GM23338 (cell line): ENCODE results near the gene OXGR1. TPM values are rescaled to one million over a fixed set of nuclear protein-coding genes. Genes with fewer than 3 reads are reported as not detected.
A peak's percentile ranks its signal among the peaks of the same experiment; 100 is the strongest.

Experiments used
- ATAC-seq: fragments of 200-7000 bp; cut with Tn5 transposase; 3 replicates; pipeline ENCODE4 v1.9.1; 2020
- DNase-seq: peaks from one replicate; pipeline ENCODE4 v3.0.0-alpha.2; 2015; ENCODE audit warnings: low spot score
- H2AFZ ChIP-seq: fragments of 200-600 bp; sonication (generic); 2 replicates; pipeline ENCODE4 v1.8.0; 2016; ENCODE audit warnings: antibody characterized with exemption, mild to moderate bottlenecking, moderate library complexity
- H3F3A ChIP-seq: fragments of 200-600 bp; sonication (generic); replicated peaks from 2 replicates; pipeline ENCODE4 v1.8.0; 2017; ENCODE audit warnings: antibody characterized with exemption, mixed run types, low read depth
- H3K27ac ChIP-seq: fragments of 200-600 bp; sonication (generic); 2 replicates; pipeline ENCODE4 v1.6.1; 2016; ENCODE audit warnings: low read depth
- H3K27me3 ChIP-seq: fragments of 200-600 bp; sonication (generic); 2 replicates; pipeline ENCODE4 v1.8.0; 2016; ENCODE audit warnings: mild to moderate bottlenecking, mixed run types, moderate library complexity; ENCODE audit not compliant: insufficient read depth
- H3K36me3 ChIP-seq: fragments of 200-600 bp; sonication (generic); 2 replicates; pipeline ENCODE4 v1.8.0; 2016; ENCODE audit warnings: mild to moderate bottlenecking; ENCODE audit not compliant: insufficient read depth
- H3K4me1 ChIP-seq: fragments of 200-600 bp; sonication (generic); 2 replicates; pipeline ENCODE4 v1.8.0; 2016; ENCODE audit warnings: mild to moderate bottlenecking, moderate library complexity; ENCODE audit not compliant: insufficient read depth
- H3K4me2 ChIP-seq: fragments of 200-600 bp; sonication (generic); 2 replicates; pipeline ENCODE4 v1.7.1; 2017; ENCODE audit warnings: mixed run types
- H3K4me3 ChIP-seq: fragments of 200-600 bp; sonication (generic); 2 replicates; pipeline ENCODE4 v1.6.1; 2016; ENCODE audit warnings: mixed run types
- H3K79me2 ChIP-seq: fragments of 200-600 bp; sonication (generic); replicated peaks from 2 replicates; pipeline ENCODE4 v1.8.0; 2017; ENCODE audit warnings: mild to moderate bottlenecking; ENCODE audit not compliant: insufficient read depth
- H3K9me2 ChIP-seq: fragments of 200-600 bp; sonication (generic); 2 replicates; pipeline ENCODE4 v1.8.0; 2017; ENCODE audit not compliant: insufficient read depth
- H4K20me1 ChIP-seq: fragments of 200-600 bp; sonication (generic); replicated peaks from 2 replicates; pipeline ENCODE4 v1.8.0; 2017; ENCODE audit warnings: mild to moderate bottlenecking; ENCODE audit not compliant: insufficient read depth
- H3K27ac Mint-ChIP-seq: 2 replicates; pipeline ENCODE4 v1.8.0; 2020; ENCODE audit warnings: inconsistent platforms, mild to moderate bottlenecking, moderate library complexity, mixed read lengths
- H3K27me3 Mint-ChIP-seq: 3 replicates; pipeline ENCODE4 v1.8.0; 2022; ENCODE audit warnings: low read depth, mild to moderate bottlenecking, moderate library complexity, mixed read lengths, inconsistent platforms; ENCODE audit not compliant: insufficient read depth, poor library complexity
- H3K36me3 Mint-ChIP-seq: 3 replicates; pipeline ENCODE4 v1.8.0; 2021; ENCODE audit warnings: low read depth, mild to moderate bottlenecking, inconsistent platforms, moderate library complexity, mixed read lengths
- H3K4me1 Mint-ChIP-seq: 3 replicates; pipeline ENCODE4 v1.8.0; 2020; ENCODE audit warnings: mild to moderate bottlenecking, inconsistent platforms, mixed read lengths
- H3K4me3 Mint-ChIP-seq: 3 replicates; pipeline ENCODE4 v1.8.0; 2021; ENCODE audit warnings: moderate library complexity, mild to moderate bottlenecking, inconsistent platforms, mixed read lengths
- H3K9me3 Mint-ChIP-seq: 3 replicates; pipeline ENCODE4 v1.8.0; 2020; ENCODE audit warnings: moderate library complexity, mild to moderate bottlenecking, inconsistent platforms, mixed read lengths
- CREB1 ChIP-seq: fragments of 250-450 bp; sonication (Bioruptor Pico); IDR thresholded peaks from 2 replicates; pipeline ENCODE4 v1.5.0; 2020; ENCODE audit warnings: low read depth, mild to moderate bottlenecking, moderate library complexity
- EZH2 ChIP-seq: fragments of 200-600 bp; sonication (generic); IDR thresholded peaks from one replicate; pipeline ENCODE4 v1.8.0; 2017; ENCODE audit warnings: antibody characterized with exemption, mild to moderate bottlenecking, low read depth; ENCODE audit not compliant: unreplicated experiment
- EZH2phosphoT487 ChIP-seq: fragments of 200-600 bp; sonication (generic); IDR thresholded peaks from one replicate; pipeline ENCODE4 v1.8.1; 2018; ENCODE audit warnings: antibody characterized with exemption; ENCODE audit not compliant: unreplicated experiment
- JUNB ChIP-seq: IDR thresholded peaks from one replicate; pipeline ENCODE4 v1.6.1; 2016; ENCODE audit warnings: antibody characterized with exemption; ENCODE audit not compliant: unreplicated experiment
- NANOG ChIP-seq: IDR thresholded peaks from 2 replicates; pipeline ENCODE4 v1.6.1; 2016; ENCODE audit warnings: antibody characterized with exemption, borderline replicate concordance
- POLR2AphosphoS5 ChIP-seq: IDR thresholded peaks from 2 replicates; pipeline ENCODE4 v1.6.1; 2016; ENCODE audit warnings: antibody characterized with exemption, low read depth
- STAT1 ChIP-seq: IDR thresholded peaks from one replicate; pipeline ENCODE4 v1.6.1; 2016; ENCODE audit warnings: antibody characterized with exemption; ENCODE audit not compliant: unreplicated experiment
- ZNF114 ChIP-seq: fragments of 250-450 bp; sonication (Bioruptor Pico); IDR thresholded peaks from 2 replicates; pipeline ENCODE4 v1.5.0; 2020; ENCODE audit warnings: mild to moderate bottlenecking, moderate library complexity
- ZNF331 ChIP-seq: fragments of 250-450 bp; sonication (Bioruptor Pico); IDR thresholded peaks from 2 replicates; pipeline ENCODE4 v1.5.0; 2020; ENCODE audit warnings: low read depth, mild to moderate bottlenecking, moderate library complexity
- polyA plus RNA-seq: library from polyadenylated mRNA; unstranded; fragments of >200 nt; fragmentation: Nextera tagmentation; extraction: Ambion mirVana; gene quantifications from 2 replicates; pipeline ENCODE4 v1.2.1, GENCODE V29; 2016
- total RNA-seq: library from RNA; depleted of rRNA; stranded (reverse); fragments of >200 nt; shearing (Covaris generic); gene quantifications from 2 replicates; pipeline ENCODE4 v1.2.3, GENCODE V29; 2014
- TF ChIP-seq, protein P1 (sequence below): IDR thresholded peaks from one replicate; pipeline ENCODE4 v1.6.1; 2018; ENCODE audit warnings: antibody characterized with exemption; ENCODE audit not compliant: unreplicated experiment
- TF ChIP-seq, protein P2 (sequence below), 2 experiments: fragments of 200-600 bp in 1 of 2; sonication (generic) in 1 of 2; conservative IDR thresholded peaks; 2 replicates each; pipeline versions ENCODE4 v1.5.1 to v1.6.1; 2016 to 2017; ENCODE audit warnings: antibody characterized with exemption in 2 of 2, low read depth in 2 of 2, mild to moderate bottlenecking in 2 of 2, moderate library complexity in 1 of 2

The OXGR1 gene
- total and polyA plus RNA-seq, 2 experiments from 2014 or later: 0.29 to 0.80 TPM

DNA sequence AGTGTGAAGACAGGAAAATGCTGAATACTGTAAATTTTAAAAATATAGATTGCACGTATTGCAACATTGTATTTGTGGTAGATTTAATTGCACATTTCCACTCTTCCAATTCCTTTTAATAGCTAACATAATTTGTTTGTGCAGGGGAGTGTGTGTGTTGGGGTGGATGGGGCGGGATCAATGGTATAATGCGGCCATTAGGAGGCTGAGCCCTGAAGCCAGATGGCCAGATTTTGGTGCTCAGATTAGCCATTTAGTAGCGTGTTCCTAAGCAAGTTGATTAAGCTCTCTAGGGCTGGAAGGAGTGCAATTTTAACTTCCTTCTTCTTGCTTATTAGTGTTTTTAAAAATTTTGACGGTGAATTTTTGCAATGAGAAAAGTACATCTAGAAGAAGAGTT is 5.8 kb downstream of the OXGR1 start (continued):
- no peak for TF ChIP-seq POLR2AphosphoS5
- TF ChIP-seq, protein P1, sequence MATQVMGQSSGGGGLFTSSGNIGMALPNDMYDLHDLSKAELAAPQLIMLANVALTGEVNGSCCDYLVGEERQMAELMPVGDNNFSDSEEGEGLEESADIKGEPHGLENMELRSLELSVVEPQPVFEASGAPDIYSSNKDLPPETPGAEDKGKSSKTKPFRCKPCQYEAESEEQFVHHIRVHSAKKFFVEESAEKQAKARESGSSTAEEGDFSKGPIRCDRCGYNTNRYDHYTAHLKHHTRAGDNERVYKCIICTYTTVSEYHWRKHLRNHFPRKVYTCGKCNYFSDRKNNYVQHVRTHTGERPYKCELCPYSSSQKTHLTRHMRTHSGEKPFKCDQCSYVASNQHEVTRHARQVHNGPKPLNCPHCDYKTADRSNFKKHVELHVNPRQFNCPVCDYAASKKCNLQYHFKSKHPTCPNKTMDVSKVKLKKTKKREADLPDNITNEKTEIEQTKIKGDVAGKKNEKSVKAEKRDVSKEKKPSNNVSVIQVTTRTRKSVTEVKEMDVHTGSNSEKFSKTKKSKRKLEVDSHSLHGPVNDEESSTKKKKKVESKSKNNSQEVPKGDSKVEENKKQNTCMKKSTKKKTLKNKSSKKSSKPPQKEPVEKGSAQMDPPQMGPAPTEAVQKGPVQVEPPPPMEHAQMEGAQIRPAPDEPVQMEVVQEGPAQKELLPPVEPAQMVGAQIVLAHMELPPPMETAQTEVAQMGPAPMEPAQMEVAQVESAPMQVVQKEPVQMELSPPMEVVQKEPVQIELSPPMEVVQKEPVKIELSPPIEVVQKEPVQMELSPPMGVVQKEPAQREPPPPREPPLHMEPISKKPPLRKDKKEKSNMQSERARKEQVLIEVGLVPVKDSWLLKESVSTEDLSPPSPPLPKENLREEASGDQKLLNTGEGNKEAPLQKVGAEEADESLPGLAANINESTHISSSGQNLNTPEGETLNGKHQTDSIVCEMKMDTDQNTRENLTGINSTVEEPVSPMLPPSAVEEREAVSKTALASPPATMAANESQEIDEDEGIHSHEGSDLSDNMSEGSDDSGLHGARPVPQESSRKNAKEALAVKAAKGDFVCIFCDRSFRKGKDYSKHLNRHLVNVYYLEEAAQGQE: no peak
- TF ChIP-seq ZNF331 (CRISPR knock-in tag): no peak
- TF ChIP-seq CREB1: no peak
- no peak for TF ChIP-seq JUNB
- no peak for TF ChIP-seq EZH2
- TF ChIP-seq STAT1: no peak
- no peak for TF ChIP-seq EZH2phosphoT487
- no peak for TF ChIP-seq ZNF114 (CRISPR knock-in tag)
- TF ChIP-seq, protein P2, sequence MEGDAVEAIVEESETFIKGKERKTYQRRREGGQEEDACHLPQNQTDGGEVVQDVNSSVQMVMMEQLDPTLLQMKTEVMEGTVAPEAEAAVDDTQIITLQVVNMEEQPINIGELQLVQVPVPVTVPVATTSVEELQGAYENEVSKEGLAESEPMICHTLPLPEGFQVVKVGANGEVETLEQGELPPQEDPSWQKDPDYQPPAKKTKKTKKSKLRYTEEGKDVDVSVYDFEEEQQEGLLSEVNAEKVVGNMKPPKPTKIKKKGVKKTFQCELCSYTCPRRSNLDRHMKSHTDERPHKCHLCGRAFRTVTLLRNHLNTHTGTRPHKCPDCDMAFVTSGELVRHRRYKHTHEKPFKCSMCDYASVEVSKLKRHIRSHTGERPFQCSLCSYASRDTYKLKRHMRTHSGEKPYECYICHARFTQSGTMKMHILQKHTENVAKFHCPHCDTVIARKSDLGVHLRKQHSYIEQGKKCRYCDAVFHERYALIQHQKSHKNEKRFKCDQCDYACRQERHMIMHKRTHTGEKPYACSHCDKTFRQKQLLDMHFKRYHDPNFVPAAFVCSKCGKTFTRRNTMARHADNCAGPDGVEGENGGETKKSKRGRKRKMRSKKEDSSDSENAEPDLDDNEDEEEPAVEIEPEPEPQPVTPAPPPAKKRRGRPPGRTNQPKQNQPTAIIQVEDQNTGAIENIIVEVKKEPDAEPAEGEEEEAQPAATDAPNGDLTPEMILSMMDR (conservative IDR thresholded peaks at IDR 0.05; ENCODE audit: low read depth in 2 of 2): no peak

DNA sequence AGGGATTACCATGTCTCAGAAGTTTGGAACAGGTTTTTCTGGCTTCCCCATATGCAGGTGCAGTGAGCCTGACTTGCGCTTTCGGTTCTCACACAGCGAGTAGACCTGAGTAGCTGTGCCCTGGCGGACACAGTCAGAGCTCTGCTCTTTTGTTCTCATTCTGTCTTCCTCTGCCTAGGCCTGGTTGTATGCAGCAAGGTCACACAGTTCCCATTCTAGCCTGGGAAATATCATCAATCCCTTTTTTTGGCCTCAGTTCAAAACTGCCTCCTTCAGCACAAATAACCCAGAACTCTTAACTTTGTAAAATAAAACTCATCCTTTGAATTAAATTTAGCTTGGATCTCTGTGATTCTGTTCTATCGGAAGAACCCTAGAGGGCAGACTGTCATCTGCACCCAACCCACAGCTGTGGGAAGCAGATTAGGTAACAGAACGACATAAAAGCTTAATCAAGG is 10.2 kb downstream of the OXGR1 start:
- Histone ChIP-seq H3K4me2 (peak overlapping the region; percentile 19; the same call in 1 of the 2 replicates), H3K27me3 (no peaks in the 10 kb centered on the region), H2AFZ (no peak overlapping the region), H3K4me1 (no peaks in the 10 kb centered on the region), H3K4me3 (no peak overlapping the region), H3K79me2 (no peaks in the 10 kb centered on the region), H3F3A (no peaks in the 10 kb centered on the region), H3K27ac (no peak overlapping the region), H4K20me1 (no peaks in the 10 kb centered on the region), H3K9me2 (no peaks in the 10 kb centered on the region), H3K36me3 (no peaks in the 10 kb centered on the region)
- ATAC-seq (peak; percentile 100), DNase-seq (peak; percentile 69)
- TF ChIP-seq EZH2phosphoT487 (no peak), CREB1 (no peak), STAT1 (no peak), JUNB (no peak), EZH2 (no peak), NANOG (no peak)
- TF ChIP-seq, protein P2 (conservative IDR thresholded peaks at IDR 0.05; ENCODE audit: low read depth in 2 of 2): peak; percentile 49 to 58
- TF ChIP-seq, protein P1: no peak
- Mint-ChIP-seq H3K27me3 (no peaks in the 10 kb centered on the region), H3K4me3 (peak overlapping the region; percentile 41; the same call in 2 of the 3 replicates), H3K4me1 (peaks cover 11% of the 10 kb centered on the region), H3K36me3 (no peaks in the 10 kb centered on the region), H3K9me3 (peaks cover 7% of the 10 kb centered on the region; the same call in 2 of the 3 replicates), H3K27ac (peak overlapping the region; percentile 82; the same call in 1 of the 2 replicates)
